ENCODE data around the gene ANKS6. TPM values are rescaled to one million over a fixed set of nuclear protein-coding genes. Genes with fewer than 3 reads are reported as not detected.

Gene ANKS6
- total RNA-seq, 2 donors from 2014 or later: 19.5 to 22.0 TPM

DNA sequence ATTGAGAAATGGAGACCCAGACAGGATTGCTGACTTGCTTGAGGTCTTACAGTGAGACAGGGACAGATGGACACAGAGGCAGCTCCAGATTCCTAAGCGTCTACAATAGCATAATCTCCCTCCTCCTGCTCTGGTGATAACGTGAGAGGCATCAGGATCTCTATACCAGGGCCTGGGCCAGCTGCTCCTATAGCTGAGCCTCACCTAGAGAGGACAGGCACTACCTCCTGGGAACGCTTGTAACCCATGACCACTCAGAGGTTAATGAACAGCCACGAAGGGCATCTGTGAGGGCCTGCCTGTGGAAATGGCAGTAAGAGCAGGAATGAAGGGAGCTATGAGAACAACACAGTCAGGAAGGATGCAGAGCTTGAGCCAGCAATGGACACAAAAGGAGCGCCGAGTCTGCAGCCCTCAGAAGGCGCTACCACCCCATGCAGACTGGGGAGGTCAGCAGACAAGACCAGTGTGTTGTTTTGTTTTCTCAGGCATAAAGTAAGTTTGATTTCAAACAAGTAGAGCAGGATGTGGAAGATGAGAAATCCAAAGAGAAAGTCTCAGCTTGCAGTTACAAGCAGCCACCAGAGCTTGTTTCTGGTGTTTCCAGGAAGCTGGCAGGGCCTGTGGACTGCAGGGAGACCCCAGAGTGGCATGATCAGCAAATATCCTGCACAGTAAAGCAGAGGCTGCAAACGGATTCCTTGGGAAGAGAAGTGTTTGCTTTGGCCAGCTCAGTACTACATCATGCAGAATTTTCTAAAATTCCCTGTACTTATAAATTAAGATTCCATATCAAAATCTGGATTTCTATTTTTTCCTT, 17.4 kb downstream of the ANKS6 start:
- peak; percentile 13 for DNase-seq
- TF ChIP-seq, protein P1, sequence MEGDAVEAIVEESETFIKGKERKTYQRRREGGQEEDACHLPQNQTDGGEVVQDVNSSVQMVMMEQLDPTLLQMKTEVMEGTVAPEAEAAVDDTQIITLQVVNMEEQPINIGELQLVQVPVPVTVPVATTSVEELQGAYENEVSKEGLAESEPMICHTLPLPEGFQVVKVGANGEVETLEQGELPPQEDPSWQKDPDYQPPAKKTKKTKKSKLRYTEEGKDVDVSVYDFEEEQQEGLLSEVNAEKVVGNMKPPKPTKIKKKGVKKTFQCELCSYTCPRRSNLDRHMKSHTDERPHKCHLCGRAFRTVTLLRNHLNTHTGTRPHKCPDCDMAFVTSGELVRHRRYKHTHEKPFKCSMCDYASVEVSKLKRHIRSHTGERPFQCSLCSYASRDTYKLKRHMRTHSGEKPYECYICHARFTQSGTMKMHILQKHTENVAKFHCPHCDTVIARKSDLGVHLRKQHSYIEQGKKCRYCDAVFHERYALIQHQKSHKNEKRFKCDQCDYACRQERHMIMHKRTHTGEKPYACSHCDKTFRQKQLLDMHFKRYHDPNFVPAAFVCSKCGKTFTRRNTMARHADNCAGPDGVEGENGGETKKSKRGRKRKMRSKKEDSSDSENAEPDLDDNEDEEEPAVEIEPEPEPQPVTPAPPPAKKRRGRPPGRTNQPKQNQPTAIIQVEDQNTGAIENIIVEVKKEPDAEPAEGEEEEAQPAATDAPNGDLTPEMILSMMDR (IDR thresholded peaks at IDR 0.05): no peak
- Histone ChIP-seq H3K27ac (no peak overlapping the region), H3K4me3 (no peak overlapping the region), H3K36me3 (no peaks in the 10 kb centered on the region), H3K27me3 (no peaks in the 10 kb centered on the region), H3K9me3 (no peaks in the 10 kb centered on the region), H3K4me1 (no peaks in the 10 kb centered on the region), H3K9ac (ENCODE audit: low read depth in 2 of 2, low read length in 2 of 2) (no peak overlapping the region)
- intact Hi-C loops (cut with DNase I): loop anchor here (5.0 kb wide), 1 partner anchor 462 kb away; no protein-coding TSS in a partner anchor

DNA sequence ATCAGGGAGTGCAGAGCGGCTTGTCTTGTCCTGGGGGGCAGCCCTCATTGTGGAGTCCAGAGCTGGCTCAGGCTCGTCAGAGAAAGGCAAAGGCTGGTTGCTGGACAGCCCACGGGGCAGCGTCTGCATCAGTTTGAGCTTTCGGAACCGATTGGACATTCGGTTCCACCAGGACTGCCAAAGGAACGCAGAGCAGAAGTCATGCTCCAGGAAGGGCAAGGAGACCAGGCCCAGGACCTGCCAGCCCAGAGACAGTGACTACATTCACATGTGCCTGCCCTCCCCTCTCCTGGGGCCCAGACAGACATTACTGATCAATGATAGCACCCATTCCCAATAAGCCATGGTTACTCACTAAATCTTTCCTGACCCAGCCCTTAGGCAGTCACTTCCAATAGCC, 18.1 kb downstream of the ANKS6 start:
- no peak overlapping the region for H3K4me3 ChIP-seq
- TF ChIP-seq, protein P1 (IDR thresholded peaks at IDR 0.05): no peak
- intact Hi-C loops (cut with DNase I): loop anchor here (5.0 kb wide), 1 partner anchor 461 kb away; no protein-coding TSS in a partner anchor
- peak; percentile 10 for DNase-seq
- H3K27me3 ChIP-seq: no peaks in the 10 kb centered on the region
- H3K27ac ChIP-seq: no peak overlapping the region
- no peaks in the 10 kb centered on the region for H3K9me3 ChIP-seq
- no peaks in the 10 kb centered on the region for H3K36me3 ChIP-seq
- no peaks in the 10 kb centered on the region for H3K4me1 ChIP-seq
- H3K9ac ChIP-seq (ENCODE audit: low read depth in 2 of 2, low read length in 2 of 2): no peak overlapping the region

DNA sequence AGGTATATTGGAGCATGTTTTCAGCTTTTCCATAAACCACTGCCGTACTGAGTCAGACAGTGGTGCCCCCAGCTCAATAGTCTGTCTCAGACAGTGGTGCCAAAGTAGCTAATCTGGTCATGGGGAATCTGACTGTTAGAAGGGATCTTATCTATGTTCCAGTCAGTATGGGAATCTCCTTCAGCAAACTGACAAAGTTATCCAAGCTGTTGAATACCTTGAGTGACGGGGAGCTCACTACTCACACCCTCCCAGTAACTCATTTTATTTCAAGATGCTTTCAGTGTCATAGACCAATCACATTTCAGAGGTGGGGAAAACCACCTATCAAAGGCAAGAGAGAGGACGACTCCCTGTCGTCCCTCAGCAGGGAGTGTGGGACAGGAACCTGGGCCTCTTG, 18.7 kb downstream of the ANKS6 start:
- TF ChIP-seq, protein P1 (IDR thresholded peaks at IDR 0.05): no peak
- H3K4me1 ChIP-seq: no peaks in the 10 kb centered on the region
- no peaks in the 10 kb centered on the region for H3K27me3 ChIP-seq
- H3K4me3 ChIP-seq: no peak overlapping the region
- intact Hi-C loops (cut with DNase I): loop anchor here (5.0 kb wide), 1 partner anchor 460 kb away; no protein-coding TSS in a partner anchor
- no peak overlapping the region for H3K9ac ChIP-seq (ENCODE audit: low read depth in 2 of 2, low read length in 2 of 2)
- H3K9me3 ChIP-seq: no peaks in the 10 kb centered on the region
- DNase-seq: no peak
- H3K27ac ChIP-seq: no peak overlapping the region
- H3K36me3 ChIP-seq: no peaks in the 10 kb centered on the region

DNA sequence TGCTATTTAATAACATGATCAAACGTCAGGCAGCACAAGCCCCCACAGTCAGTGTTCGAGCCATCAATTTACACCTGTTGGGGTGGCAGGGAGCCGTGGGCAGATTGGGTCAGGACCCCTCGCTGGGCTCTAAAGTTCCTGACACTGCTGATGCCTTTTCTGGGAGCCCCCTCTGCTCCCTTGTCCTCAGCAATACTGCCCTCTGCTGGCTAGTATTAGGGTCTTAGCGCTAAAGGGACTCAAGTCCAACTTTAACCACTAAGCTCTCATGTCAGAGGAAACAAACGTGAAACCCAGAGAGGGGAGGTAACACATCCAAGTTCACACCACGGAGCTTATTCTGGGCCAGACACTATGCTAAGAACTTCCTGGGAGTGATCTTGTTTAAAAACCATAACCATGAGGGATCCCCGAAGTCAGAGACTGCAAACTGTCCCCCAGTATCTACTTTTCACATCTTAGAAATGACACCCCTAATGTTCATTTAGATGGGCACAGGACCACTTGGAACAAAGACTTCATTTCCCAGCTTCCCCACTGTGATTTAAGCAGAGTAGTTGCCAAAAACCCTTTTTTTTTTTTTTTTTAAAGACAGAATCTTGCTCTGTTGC, 20.4 kb downstream of the ANKS6 start:
- Histone ChIP-seq H3K4me1 (no peaks in the 10 kb centered on the region), H3K9me3 (no peaks in the 10 kb centered on the region), H3K27ac (no peak overlapping the region), H3K9ac (ENCODE audit: low read depth in 2 of 2, low read length in 2 of 2) (no peak overlapping the region), H3K4me3 (no peak overlapping the region), H3K36me3 (no peaks in the 10 kb centered on the region), H3K27me3 (no peaks in the 10 kb centered on the region)
- intact Hi-C loops (cut with DNase I): loop anchor here (5.0 kb wide), 1 partner anchor 459 kb away; no protein-coding TSS in a partner anchor
- DNase-seq: peak; percentile 34
- TF ChIP-seq, protein P1 (IDR thresholded peaks at IDR 0.05): peak; percentile 22

DNA sequence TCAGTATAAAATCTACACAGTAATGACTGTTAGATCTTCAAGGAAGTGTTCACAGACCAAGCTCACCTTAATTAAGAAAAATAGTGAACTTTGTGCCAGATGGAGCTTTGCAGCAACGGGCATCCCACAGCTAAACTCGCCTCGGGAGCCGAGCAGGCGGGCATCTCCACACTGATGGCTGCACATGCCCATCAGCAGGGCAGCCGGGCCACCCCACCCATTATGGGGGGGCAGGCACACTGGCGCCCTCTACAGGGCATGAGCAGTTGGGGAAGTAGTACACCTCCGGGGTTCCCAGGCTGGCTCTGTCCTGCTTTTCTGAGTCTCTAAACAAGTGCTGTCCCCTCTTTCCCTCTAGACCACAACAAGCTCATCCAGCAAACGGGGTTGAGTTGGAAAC, 21.6 kb downstream of the ANKS6 start:
- DNase-seq: peak; percentile 16

More for the DNA sequence above, 21.6 kb downstream of the ANKS6 start:
- TF ChIP-seq, protein P1 (IDR thresholded peaks at IDR 0.05): peak; percentile 22
- Histone ChIP-seq H3K9ac (ENCODE audit: low read depth in 2 of 2, low read length in 2 of 2) (no peak overlapping the region), H3K4me3 (no peak overlapping the region), H3K9me3 (no peaks in the 10 kb centered on the region), H3K27me3 (no peaks in the 10 kb centered on the region), H3K36me3 (no peaks in the 10 kb centered on the region), H3K4me1 (no peaks in the 10 kb centered on the region), H3K27ac (no peak overlapping the region)
- intact Hi-C loops (cut with DNase I): loop anchor here (5.0 kb wide), 1 partner anchor 457 kb away; no protein-coding TSS in a partner anchor

All from colonic mucosa (tissue), 4 donors.